ENCODE results near the gene RAB11FIP3.
"Not testable (repeated sequence)": the region's sequence is repeated elsewhere in the genome, so short reads cannot be mapped to it uniquely, and the experiment has no call there.

The RAB11FIP3 gene

GRCh38 chr16:468068-468821 is 42.8 kb downstream of the RAB11FIP3 start:
- no peak for DNase-seq

- DNase-seq: not testable (repeated sequence)
These were observed 44.0 kb downstream of the RAB11FIP3 start for GRCh38 chr16:469459-469858.

- no peak for DNase-seq
These were observed 45.0 kb downstream of the RAB11FIP3 start for GRCh38 chr16:470418-470817.

- DNase-seq: no peak
These were observed 46.1 kb downstream of the RAB11FIP3 start for GRCh38 chr16:471353-472198.

GRCh38 chr16:472199-472504 is 46.7 kb downstream of the RAB11FIP3 start:
- DNase-seq: no peak

GRCh38 chr16:473046-474043 is 47.9 kb downstream of the RAB11FIP3 start:
- no peak for DNase-seq

GRCh38 chr16:474420-475122 is 49.1 kb downstream of the RAB11FIP3 start:
- DNase-seq: no peak

GRCh38 chr16:476039-476438 is 50.6 kb downstream of the RAB11FIP3 start:
- DNase-seq: no peak

GRCh38 chr16:477301-478157 is 52.1 kb downstream of the RAB11FIP3 start:
- no peak for DNase-seq

GRCh38 chr16:478287-478686 is 52.8 kb downstream of the RAB11FIP3 start:
- DNase-seq: not testable (repeated sequence)

GRCh38 chr16:482468-483185 is 57.2 kb downstream of the RAB11FIP3 start:
- no peak for DNase-seq

GRCh38 chr16:483341-484075 is 58.1 kb downstream of the RAB11FIP3 start:
- no peak for DNase-seq

GRCh38 chr16:489606-490005 is 64.2 kb downstream of the RAB11FIP3 start:
- DNase-seq: no peak

GRCh38 chr16:490768-491167 is 65.3 kb downstream of the RAB11FIP3 start:
- DNase-seq: no peak

- no peak for DNase-seq
These were observed 65.9 kb downstream of the RAB11FIP3 start for GRCh38 chr16:491220-491919.

- no peak for DNase-seq
These were observed 66.9 kb downstream of the RAB11FIP3 start for GRCh38 chr16:492211-492875.

GRCh38 chr16:494676-495075 is 69.2 kb downstream of the RAB11FIP3 start:
- DNase-seq: not testable (repeated sequence)

GRCh38 chr16:495127-495748 is 69.8 kb downstream of the RAB11FIP3 start:
- DNase-seq: no peak

Data from activated CD4-positive, alpha-beta T cell treated with anti-CD3 and anti-CD28 coated beads, Interleukin-2, amount 50 U/mL, for 1 hour (primary cell).